AG09319 (cell line): ENCODE data around the gene TDP1.

Experiments used
- DNase-seq: peaks from one replicate; pipeline ENCODE4 v3.0.0-alpha.2; 2010; ENCODE audit warnings: low read depth; ENCODE audit errors: extremely low read depth
- TF ChIP-seq, protein P1 (sequence below): IDR thresholded peaks from 2 replicates; pipeline ENCODE4 v1.5.1; 2011; ENCODE audit warnings: low read depth, mild to moderate bottlenecking, inconsistent platforms, low read length, moderate library complexity

TDP1 gene

DNA sequence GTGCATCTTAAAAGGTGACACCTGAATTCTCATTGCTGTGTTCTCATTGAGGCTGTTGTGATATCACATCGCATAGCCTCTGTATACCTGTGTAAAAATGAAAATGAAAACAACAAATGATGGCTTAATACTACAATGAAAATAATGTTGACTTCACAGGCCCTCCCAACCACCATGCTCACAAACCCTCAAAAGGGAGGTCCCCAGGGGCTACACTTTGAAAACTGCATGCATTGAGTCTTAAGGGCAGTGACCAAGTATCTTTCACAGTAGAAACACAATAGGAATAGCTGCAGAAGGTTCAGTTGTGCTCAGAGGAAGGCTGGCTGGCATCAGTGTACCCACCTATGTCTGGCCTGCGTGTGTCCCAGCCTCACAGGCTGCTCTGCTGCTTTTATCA lies 78.4 kb downstream of the TDP1 start:
- TF ChIP-seq, protein P1, sequence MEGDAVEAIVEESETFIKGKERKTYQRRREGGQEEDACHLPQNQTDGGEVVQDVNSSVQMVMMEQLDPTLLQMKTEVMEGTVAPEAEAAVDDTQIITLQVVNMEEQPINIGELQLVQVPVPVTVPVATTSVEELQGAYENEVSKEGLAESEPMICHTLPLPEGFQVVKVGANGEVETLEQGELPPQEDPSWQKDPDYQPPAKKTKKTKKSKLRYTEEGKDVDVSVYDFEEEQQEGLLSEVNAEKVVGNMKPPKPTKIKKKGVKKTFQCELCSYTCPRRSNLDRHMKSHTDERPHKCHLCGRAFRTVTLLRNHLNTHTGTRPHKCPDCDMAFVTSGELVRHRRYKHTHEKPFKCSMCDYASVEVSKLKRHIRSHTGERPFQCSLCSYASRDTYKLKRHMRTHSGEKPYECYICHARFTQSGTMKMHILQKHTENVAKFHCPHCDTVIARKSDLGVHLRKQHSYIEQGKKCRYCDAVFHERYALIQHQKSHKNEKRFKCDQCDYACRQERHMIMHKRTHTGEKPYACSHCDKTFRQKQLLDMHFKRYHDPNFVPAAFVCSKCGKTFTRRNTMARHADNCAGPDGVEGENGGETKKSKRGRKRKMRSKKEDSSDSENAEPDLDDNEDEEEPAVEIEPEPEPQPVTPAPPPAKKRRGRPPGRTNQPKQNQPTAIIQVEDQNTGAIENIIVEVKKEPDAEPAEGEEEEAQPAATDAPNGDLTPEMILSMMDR = no peak
- DNase-seq = no peak

DNA sequence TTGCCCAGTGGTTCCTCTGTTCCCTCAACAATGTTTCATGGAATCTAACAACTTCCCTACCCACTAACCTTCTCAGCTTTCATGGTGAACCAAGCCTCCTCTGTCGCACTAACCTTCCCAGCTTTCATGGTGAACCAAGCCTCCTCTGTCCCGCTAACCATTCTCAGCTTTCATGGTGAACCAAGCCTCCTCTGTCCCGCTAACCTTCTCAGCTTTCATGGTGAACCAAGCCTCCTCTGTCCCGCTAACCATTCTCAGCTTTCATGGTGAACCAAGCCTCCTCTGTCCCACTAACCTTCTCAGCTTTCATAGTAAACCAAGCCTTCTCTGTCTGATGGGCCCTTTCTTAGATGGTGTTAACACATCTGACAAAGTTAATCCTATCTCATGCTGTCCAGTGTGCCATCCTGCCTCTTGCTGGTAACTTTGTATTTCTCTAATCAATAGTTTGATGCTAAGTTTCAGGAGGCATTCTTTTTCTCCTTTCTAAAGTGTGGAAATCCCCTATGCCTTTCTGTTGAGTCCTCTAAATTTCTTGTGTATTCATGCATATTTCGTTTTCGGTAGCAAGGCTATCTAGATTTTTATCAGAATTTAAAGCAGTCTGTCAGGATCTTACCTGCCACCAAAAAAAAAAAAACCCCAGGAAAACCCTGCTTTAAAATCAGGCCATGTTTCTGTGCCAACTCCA lies 79.3 kb downstream of the TDP1 start:
- no peak for DNase-seq
- TF ChIP-seq, protein P1 = no peak

DNA sequence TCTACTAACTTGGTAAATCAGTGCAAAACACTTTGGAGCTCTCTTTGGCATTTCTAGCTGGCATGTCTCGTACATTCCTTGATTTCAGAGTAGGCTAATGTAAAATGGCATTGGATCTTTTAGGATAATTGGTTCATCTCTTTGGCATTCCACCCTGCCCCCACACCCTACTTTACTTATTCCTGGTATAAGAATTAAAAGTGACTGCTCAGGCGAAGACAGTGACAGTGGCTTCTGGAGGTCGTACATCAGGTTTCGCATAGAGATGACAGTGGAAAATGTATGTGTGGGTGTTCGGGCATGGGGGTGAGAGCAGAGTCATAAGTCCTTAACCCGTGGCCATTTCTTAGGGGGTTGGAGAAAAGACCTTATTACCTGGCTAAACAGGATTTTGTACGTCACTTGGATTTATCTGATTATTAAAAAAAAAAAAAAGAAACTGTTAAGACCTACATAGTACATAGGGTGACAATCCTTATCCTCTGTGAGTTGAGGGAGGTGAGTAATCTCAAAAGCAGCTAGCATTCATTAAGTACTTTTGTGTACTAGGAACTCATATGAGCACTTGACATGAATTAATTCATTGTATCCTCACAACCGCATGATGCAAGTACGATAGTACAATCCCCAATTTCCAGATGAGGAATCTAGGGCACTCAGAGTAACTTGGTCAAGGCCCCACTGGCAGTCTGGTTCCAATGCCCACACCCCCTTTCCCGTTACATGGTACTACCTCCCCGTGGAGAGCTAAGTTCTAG lies 83.7 kb downstream of the TDP1 start:
- no peak for DNase-seq

DNA sequence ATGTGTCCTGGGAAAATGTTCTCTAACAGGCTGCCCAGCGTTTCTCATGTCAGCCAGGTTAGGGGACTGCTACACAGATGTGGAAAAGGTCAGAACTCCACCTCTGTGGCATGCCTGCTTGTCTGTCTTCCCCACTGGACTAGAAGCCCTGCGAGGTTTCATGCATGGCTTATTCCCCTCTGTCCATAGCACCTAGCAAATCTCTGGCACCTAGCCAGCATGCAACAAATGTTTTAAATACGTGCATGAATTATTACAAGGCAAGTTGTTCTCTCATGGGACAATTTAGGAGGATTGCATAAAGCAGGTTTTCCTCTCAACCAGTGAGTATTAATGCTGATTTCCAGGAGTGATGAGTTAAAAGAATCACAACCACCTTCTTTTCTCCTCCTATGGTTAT lies 84.7 kb downstream of the TDP1 start:
- DNase-seq = no peak
- TF ChIP-seq, protein P1 = no peak

More for the DNA sequence above, 83.7 kb downstream of the TDP1 start:
- TF ChIP-seq, protein P1 = no peak

DNA sequence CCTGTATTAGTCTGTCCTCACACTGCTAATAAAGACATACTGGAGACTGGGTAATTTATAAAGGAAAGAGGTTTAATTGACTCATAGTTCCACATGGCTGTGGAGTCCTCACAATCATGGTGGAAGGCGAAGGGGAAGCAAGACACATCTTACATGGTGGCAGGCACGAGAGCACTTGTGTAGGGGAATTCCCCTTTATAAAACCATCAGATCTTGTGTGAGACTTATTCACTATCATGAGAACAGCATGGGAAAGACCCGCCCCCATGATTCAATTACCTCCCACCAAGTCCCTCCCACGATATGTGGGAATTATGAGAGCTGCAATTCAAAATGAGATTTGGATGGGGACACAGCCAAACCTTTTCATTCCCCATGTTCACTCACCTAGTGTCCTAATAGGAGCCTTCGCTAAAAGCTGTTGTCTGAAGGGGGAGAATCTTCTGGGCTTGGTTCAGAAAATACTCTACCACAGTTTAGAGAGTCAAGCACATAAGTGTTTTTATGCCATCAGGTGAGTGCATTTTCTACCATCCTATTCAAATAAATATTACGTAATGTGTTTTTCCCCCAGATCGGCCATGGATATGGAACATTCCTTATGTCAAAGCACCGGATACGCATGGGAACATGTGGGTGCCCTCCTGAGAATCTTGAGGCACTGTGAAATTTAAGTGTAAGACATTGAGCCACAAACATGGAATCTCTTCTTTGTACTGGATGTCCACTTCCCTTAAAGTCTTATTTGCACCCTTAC lies 86.9 kb downstream of the TDP1 start:
- no peak for DNase-seq
- TF ChIP-seq, protein P1 = no peak

DNA sequence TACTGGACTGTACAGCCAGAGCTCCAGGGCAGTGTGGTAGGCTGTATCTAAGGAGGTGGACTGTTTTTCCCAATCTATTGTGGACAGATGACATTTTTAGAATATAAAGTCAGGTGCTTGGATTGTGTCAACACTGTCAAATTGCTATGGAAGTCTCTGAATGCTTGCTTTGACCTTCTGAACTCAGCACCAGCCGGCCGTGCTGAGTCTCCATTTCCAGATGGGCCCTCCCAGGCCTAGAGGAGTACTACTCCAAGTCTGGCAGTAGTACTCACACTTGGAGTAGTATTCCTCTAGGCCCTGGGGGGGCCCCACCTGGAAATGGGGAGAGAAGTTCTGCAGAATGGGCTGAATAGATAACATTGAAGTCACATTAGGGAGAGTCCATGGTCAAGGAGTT lies 89.9 kb downstream of the TDP1 start:
- no peak for DNase-seq
- TF ChIP-seq, protein P1 = no peak

DNA sequence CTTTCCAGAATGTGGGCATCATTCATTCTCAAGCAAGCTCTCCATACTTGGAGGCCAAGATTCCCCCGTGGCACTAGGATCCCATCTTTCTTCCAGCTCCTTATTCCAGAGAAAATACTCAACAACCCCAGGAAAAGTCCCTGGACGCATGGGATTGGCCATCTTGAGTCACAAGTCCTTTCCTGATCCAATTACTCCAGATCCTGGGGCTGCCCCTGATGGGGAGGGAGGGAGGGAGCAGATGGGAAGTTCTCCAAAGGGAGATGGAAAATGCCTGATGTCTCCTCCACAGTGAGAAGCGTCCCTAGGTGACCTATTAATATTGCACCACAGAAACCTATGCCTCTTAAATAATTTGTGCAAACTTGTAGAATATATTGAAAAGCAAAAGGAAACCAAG lies 93.7 kb downstream of the TDP1 start:
- TF ChIP-seq, protein P1 = no peak

More for the DNA sequence above, 93.7 kb downstream of the TDP1 start:
- DNase-seq = no peak
